HepG2 (cell line): ENCODE results near the gene TEX35. TPM values are rescaled to one million over a fixed set of nuclear protein-coding genes. Genes with fewer than 3 reads are reported as not detected.

ENCODE experiments used
- ATAC-seq: fragments of 200-7000 bp; cut with Tn5 transposase; 3 replicates; pipeline ENCODE4 v1.9.1; 2020; ENCODE audit warnings: mild to moderate bottlenecking, moderate library complexity
- BruUV-seq: library from RNA; stranded (reverse); fragments of 400-500 nt; replicated peaks from 2 replicates; lab custom pipeline; 2021; lab: Mats Ljungman, UMichigan
- CTCF ChIA-PET: fragments of 300-600 bp; formaldehyde crosslinking; extraction: SDS; loops from one replicate; lab custom pipeline; 2021; ENCODE audit warnings: low total read pairs, inconsistent platforms, low intra/inter-chr PET ratio; lab: Yijun Ruan, JAX
- POLR2A ChIA-PET: fragments of 350-600 bp; sonication (Branson Sonifier 250); formaldehyde crosslinking; loops from one replicate; lab custom pipeline; 2020; ENCODE audit warnings: antibody characterized with exemption, inconsistent platforms; lab: Yijun Ruan, JAX
- DNase-seq: peaks from one replicate; pipeline ENCODE4 v3.0.0-alpha.2; 2015; ENCODE audit warnings: low spot score
- FAIRE-seq: peaks from 3 replicates; lab custom pipeline; 2011; peaks lifted over from hg19 to GRCh38; lab: Jason Lieb, UNC
- H2AFZ ChIP-seq: one replicate; pipeline ENCODE4 v1.6.1; 2011; ENCODE audit warnings: low read length, inconsistent platforms
- H3K27ac ChIP-seq: fragments of 300-600 bp; 3 replicates; pipeline ENCODE4 v1.8.0; 2011; ENCODE audit warnings: mixed run types, mild to moderate bottlenecking, mixed read lengths, low read length, inconsistent platforms; ENCODE audit not compliant: insufficient read depth; ENCODE audit errors: extremely low read length
- H3K27me3 ChIP-seq, 2 experiments: fragments of 200-600 bp in 1 of 2; 2 replicates in 1 of 2; 3 replicates in 1 of 2; pipeline versions ENCODE4 v1.6.0 to v1.8.0; 2011; ENCODE audit warnings: low read length in 2 of 2, mild to moderate bottlenecking in 2 of 2, moderate library complexity in 2 of 2, inconsistent platforms in 1 of 2; ENCODE audit not compliant: insufficient read depth in 2 of 2, control insufficient read depth in 1 of 2
- H3K36me3 ChIP-seq, 2 experiments: fragments of 200-600 bp in 1 of 2; replicated peaks in 1 of 2; 2 replicates in 1 of 2; 3 replicates in 1 of 2; pipeline versions ENCODE4 v1.5.1 to v1.8.0; 2011; ENCODE audit warnings: low read length in 2 of 2, inconsistent platforms in 1 of 2; ENCODE audit not compliant: insufficient read depth in 2 of 2, control insufficient read depth in 1 of 2
- H3K4me1 ChIP-seq: 2 replicates; pipeline ENCODE4 v1.5.1; 2012; ENCODE audit warnings: low read length, inconsistent platforms; ENCODE audit not compliant: insufficient read depth
- H3K4me2 ChIP-seq: 2 replicates; pipeline ENCODE4 v1.6.0; 2011; ENCODE audit warnings: low read depth, low read length, inconsistent platforms
- H3K4me3 ChIP-seq, 3 experiments: fragments of 200-600 bp in 1 of 3; sonication (generic), shearing (Covaris generic) in 1 of 3; replicated peaks in 1 of 3; 2 replicates each; pipeline ENCODE4 v1.5.1; 2011 to 2016; ENCODE audit warnings: low read length in 3 of 3, inconsistent platforms in 2 of 3, low read depth in 2 of 3, mild to moderate bottlenecking in 2 of 3, control low read depth in 1 of 3, mixed read lengths in 1 of 3; ENCODE audit not compliant: insufficient read depth in 1 of 3
- H3K79me2 ChIP-seq: one replicate; pipeline ENCODE4 v1.6.1; 2011; ENCODE audit warnings: low read length, inconsistent platforms; ENCODE audit not compliant: insufficient read depth
- H3K9ac ChIP-seq: 2 replicates; pipeline ENCODE4 v1.6.0; 2011; ENCODE audit warnings: mild to moderate bottlenecking, low read depth, low read length, inconsistent platforms; ENCODE audit not compliant: insufficient read depth
- H3K9me3 ChIP-seq: 2 replicates; pipeline ENCODE4 v1.5.1; 2012; ENCODE audit warnings: mild to moderate bottlenecking, low read length
- H4K20me1 ChIP-seq: 2 replicates; pipeline ENCODE4 v1.6.0; 2011; ENCODE audit warnings: inconsistent platforms, mild to moderate bottlenecking, low read length, moderate library complexity; ENCODE audit not compliant: insufficient read depth
- SNRNP70 ChIP-seq: fragments of 200-400 bp; formaldehyde crosslinking; IDR thresholded peaks from 2 replicates; pipeline ENCODE4 v1.6.1; 2017; ENCODE audit warnings: mild to moderate bottlenecking, low read depth, low read length, moderate library complexity
- U2AF1 ChIP-seq: fragments of 200-400 bp; formaldehyde crosslinking; optimal IDR thresholded peaks from 2 replicates; pipeline ENCODE3; 2017; ENCODE audit warnings: mild to moderate bottlenecking, low read depth, low read length
- ZNF281 ChIP-seq: sonication (generic); formaldehyde crosslinking; IDR thresholded peaks from 2 replicates; pipeline ENCODE4 v1.4.0; 2020; ENCODE audit warnings: missing genetic modification reagents, borderline replicate concordance
- ZUFSP ChIP-seq: sonication (generic); formaldehyde crosslinking; IDR thresholded peaks from 2 replicates; pipeline ENCODE4 v1.9.0; 2021; ENCODE audit warnings: missing genetic modification reagents, mild to moderate bottlenecking, borderline replicate concordance
- WGBS: methylation state at CpG from one replicate; pipeline ENCODE4 v1.1.6; 2017; ENCODE audit warnings: low lambda C conversion rate; 5-methylcytosine and 5-hydroxymethylcytosine counted together
- in situ Hi-C: cut with HindIII; loops from 2 replicates; pipeline ENCODE4 v1.10.0; 2017; ENCODE audit warnings: low pct_unique_long_range_greater_than_20kb; ENCODE audit not compliant: extremely low pct_ligation_motif_present
- intact Hi-C: fragments of 100-400 bp; cut with micrococcal nuclease; formaldehyde crosslinking; loops from one replicate; pipeline ENCODE4 v1.10.0; 2022; ENCODE audit not compliant: unreplicated experiment
- polyA plus RNA-seq, 8 experiments: library from polyadenylated mRNA; depleted of rRNA in 3 of 8; stranded (reverse) in 7 of 8; unstranded in 1 of 8; fragments of >200 nt; fragmentation: Illumina TruSeq in 4 of 8; extraction: Trizol in 4 of 8; gene quantifications; 2 replicates each; pipeline versions ENCODE4 v1.2.1 to v1.2.3, GENCODE V29; 2011 to 2016; ENCODE audit warnings: low read depth in 4 of 8, missing spikeins in 1 of 8, mixed read lengths in 1 of 8; ENCODE audit not compliant: insufficient read depth in 1 of 8
- total RNA-seq, 5 experiments: library from RNA; depleted of rRNA; stranded (reverse); fragments of >200 nt; fragmentation: Illumina TruSeq; extraction: Trizol; gene quantifications; 2 replicates each; pipeline ENCODE4 v1.2.3, GENCODE V29; 2016; ENCODE audit warnings: low read depth in 1 of 5

Gene TEX35
- total and polyA plus RNA-seq, 2 of the 13 experiments (the other 11 are each of a cell fraction or from before 2014, with no cell fraction given): not detected

- in situ Hi-C loops: no loop called here
- H2AFZ ChIP-seq: no peak overlapping the region
- no peak overlapping the region for H3K4me2 ChIP-seq
- no peak overlapping the region for H3K9ac ChIP-seq
- no peak overlapping the region for H3K27ac ChIP-seq
- no peaks in the 10 kb centered on the region for H3K36me3 ChIP-seq
- BruUV-seq: no TSS peak
- no peaks in the 10 kb centered on the region for H4K20me1 ChIP-seq
- no peak for ATAC-seq
- ChIA-PET CTCF (no interaction called here), POLR2A (no interaction called here)
- DNase-seq: no peak
- H3K79me2 ChIP-seq: no peaks in the 10 kb centered on the region
- intact Hi-C loops: no loop called here
- H3K27me3 ChIP-seq: peaks cover 1 to 27% of the 10 kb centered on the region in 2 experiments; a peak in 4 of 5 replicates
- no peak for TF ChIP-seq ZUFSP (CRISPR knock-in tag)
- no peak for TF ChIP-seq U2AF1
- no peak for TF ChIP-seq ZNF281
- no peak for TF ChIP-seq SNRNP70
- TF ChIP-seq, all 625 proteins: peak for 0
- FAIRE-seq: no peak
- H3K4me3 ChIP-seq: no peak overlapping the region
- 64% methylated on average over 15 of the region's 16 CpGs for WGBS
- H3K9me3 ChIP-seq: no peaks in the 10 kb centered on the region
- peaks cover 9% of the 10 kb centered on the region; the same call in 1 of the 2 replicates for H3K4me1 ChIP-seq
Observed at GRCh38 chr1:178498896-178499675, 13.8 kb upstream of the TEX35 start.
